Endometrial microvascular endothelial cells (primary cell): ENCODE measurements around the gene SGPL1. TPM values are rescaled to one million over a fixed set of nuclear protein-coding genes. Genes with fewer than 3 reads are reported as not detected.
"Not testable (repeated sequence)": the region's sequence is repeated elsewhere in the genome, so short reads cannot be mapped to it uniquely, and the experiment has no call there.

Experiments used
- in situ Hi-C: cut with HindIII; loops from 2 replicates; pipeline ENCODE4 v1.10.0; 2017; ENCODE audit warnings: low sequenced_read_pairs, low pct_unique_long_range_greater_than_20kb; ENCODE audit errors: inconsistent ontology term
- total RNA-seq: library from RNA; depleted of rRNA; stranded (reverse); fragments of >200 nt; gene quantifications from one replicate; pipeline ENCODE4 v1.2.3, GENCODE V29; 2015; ENCODE audit errors: inconsistent ontology term

SGPL1 gene
- total RNA-seq, 1 donor from 2014 or later, result 16.9 TPM

GRCh38 chr10:70910486-70911341 is 95.0 kb downstream of the SGPL1 start:
- in situ Hi-C loops, result no loop called here

GRCh38 chr10:70911386-70911785 is 95.6 kb downstream of the SGPL1 start:
- in situ Hi-C loops, result no loop called here

- in situ Hi-C loops, result no loop called here
Observed at GRCh38 chr10:70912556-70912955, 96.8 kb downstream of the SGPL1 start.

GRCh38 chr10:70913191-70913892 is 97.6 kb downstream of the SGPL1 start:
- in situ Hi-C loops, result no loop called here

- in situ Hi-C loops, result no loop called here
Observed at GRCh38 chr10:70913893-70914240, 98.1 kb downstream of the SGPL1 start.

GRCh38 chr10:70914316-70914864 is 98.6 kb downstream of the SGPL1 start:
- in situ Hi-C loops, result no loop called here

GRCh38 chr10:70915206-70915605 is 99.5 kb downstream of the SGPL1 start:
- in situ Hi-C loops, result no loop called here

- in situ Hi-C loops, result no loop called here
Observed at GRCh38 chr10:70915806-70916205, 100.1 kb downstream of the SGPL1 start.

- in situ Hi-C loops, result no loop called here
Observed at GRCh38 chr10:70916241-70916640, 100.5 kb downstream of the SGPL1 start.

GRCh38 chr10:70917226-70917625 is 101.5 kb downstream of the SGPL1 start:
- in situ Hi-C loops, result no loop called here

- in situ Hi-C loops, result no loop called here
Observed at GRCh38 chr10:70917635-70918034, 101.9 kb downstream of the SGPL1 start.

- in situ Hi-C loops, result no loop called here
Observed at GRCh38 chr10:70918851-70919530, 103.2 kb downstream of the SGPL1 start.

GRCh38 chr10:70919906-70920305 is 104.2 kb downstream of the SGPL1 start:
- in situ Hi-C loops, result not testable (repeated sequence)

GRCh38 chr10:70920519-70920918 is 104.8 kb downstream of the SGPL1 start:
- in situ Hi-C loops, result no loop called here

- in situ Hi-C loops, result no loop called here
Observed at GRCh38 chr10:70921285-70921684, 105.5 kb downstream of the SGPL1 start.

- in situ Hi-C loops, result no loop called here
Observed at GRCh38 chr10:70923696-70924095, 107.9 kb downstream of the SGPL1 start.

GRCh38 chr10:70925377-70926225 is 109.9 kb downstream of the SGPL1 start:
- in situ Hi-C loops, result no loop called here

GRCh38 chr10:70926226-70927000 is 110.7 kb downstream of the SGPL1 start:
- in situ Hi-C loops, result no loop called here
